Activated CD4-positive, CD25-positive, alpha-beta regulatory T cell treated with anti-CD3 and anti-CD28 coated beads, Interleukin-2, amount 50 U/mL, for 16 hours (primary cell): Measurements from ENCODE around the gene C4orf33.
"Not testable (repeated sequence)": the region's sequence is repeated elsewhere in the genome, so short reads cannot be mapped to it uniquely, and the experiment has no call there.

Experiments used
- DNase-seq: peaks from one replicate; pipeline ENCODE4 v3.0.0-alpha.2; 2020; ENCODE audit warnings: low read depth, low spot score

The C4orf33 gene, protein sequence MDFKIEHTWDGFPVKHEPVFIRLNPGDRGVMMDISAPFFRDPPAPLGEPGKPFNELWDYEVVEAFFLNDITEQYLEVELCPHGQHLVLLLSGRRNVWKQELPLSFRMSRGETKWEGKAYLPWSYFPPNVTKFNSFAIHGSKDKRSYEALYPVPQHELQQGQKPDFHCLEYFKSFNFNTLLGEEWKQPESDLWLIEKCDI

DNA sequence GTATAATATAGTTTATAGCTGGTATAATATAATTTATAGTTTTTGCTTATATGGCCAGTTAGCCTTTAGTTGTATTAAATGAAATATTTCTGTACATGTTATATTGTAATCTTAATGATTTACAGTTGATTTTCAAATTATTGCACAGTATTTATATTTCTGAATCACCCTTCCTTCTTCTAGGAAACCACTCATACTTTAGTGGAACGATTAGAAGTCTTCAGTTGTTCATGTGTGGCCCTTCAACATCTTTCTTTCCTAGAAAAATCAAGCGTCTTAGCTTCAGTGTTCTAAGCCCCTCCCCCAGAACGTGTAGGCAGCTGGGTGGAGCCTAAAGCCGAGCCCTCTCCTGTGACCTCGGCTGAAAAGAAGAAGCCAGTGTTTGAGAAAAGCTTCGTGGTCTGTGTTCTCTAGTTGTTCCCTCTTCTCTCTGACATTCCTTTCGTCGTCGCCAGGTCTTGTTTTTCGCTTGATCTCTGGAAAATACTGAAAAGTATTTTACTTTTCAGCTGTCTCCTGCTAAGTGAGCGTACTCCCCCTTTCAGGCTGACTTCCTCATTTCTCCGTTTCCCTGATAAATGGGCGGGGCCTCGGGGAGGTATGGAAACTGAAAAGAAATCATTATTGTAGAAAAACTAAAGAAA, at the start of gene C4orf33:
C4orf33 (plus strand) TSS at position 342 of the 644 bp plus-strand sequence. CDS start 6,459 bp downstream, outside the sequence.
- peak; percentile 57 for DNase-seq

DNA sequence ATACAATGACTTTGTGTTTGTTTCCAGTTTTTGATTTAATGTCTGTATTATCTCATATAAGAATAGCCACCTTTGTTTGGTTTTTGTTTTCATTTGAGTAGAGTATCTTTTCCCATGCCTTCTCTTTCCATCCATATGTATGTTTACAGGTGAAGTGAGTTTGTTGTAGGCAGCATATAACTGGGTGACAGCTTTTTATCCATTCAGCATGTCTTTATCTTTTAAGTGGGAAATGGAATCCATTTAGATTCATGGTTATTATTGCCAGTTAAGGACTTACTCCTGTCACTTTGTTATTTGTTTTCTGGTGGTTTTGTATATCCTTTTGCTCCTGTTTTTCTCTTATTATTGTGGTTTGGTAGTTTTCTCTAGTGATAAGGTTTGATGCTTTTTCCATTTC, 36.9 kb upstream of the C4orf33 start:
- DNase-seq: no peak

DNA sequence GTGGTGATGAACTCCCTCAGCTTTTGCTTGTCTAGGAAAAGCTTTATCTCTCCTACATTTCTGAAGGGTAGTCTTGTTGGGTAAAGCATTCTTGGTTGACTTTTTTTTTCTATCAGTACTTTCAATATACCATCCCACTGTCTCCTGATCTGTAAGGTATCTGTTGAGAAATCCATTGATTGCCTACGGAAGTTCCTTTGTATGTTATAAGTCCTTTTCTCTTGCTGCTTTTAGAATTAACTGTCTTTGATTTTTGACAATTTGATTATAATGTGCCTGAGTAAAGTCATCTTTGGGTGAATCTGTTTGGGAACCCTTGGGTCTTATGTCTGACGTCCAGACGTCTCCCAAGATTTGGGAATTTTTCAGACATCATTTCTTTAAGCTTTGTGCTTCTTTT, 33.4 kb upstream of the C4orf33 start:
- DNase-seq: no peak

DNA sequence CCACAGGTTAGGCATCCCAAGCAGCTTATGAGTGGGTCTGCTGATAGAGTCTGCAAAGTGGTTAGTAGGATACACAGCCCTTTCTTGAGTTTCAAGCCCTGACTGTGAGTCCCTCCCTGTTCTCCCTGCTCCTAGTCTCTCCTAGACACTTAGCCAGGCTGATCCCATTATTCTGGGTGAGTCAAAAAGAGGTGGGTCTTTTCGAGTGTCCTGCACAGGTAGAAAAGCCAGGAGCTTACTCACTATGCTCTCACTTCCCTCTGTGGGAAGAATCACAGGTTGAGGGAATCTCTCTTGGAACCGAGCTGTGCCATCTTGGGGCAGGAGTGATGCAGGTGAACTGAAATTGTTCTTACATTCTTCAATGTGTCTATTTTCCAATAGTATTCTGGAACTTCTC, 32.3 kb upstream of the C4orf33 start:
- DNase-seq: no peak

DNA sequence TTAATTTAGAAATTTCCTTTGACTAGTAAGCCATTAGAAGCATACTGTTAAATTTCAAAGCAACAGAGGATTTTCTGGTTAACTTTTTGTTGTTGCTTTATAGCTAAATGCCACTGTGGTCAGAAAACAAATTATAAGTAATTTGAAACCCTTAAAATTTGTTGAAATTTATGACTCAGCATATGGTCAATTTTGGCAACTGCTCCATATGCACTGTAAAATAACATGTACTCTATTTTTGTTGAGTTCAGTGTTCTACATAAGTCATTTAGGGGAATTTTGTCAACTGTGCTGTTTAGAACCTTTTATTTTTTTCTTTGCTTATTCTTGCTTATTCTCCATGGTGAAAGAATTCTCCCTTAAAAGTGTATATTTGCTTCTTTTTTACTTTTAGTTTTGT, 31.2 kb upstream of the C4orf33 start:
- DNase-seq: no peak

DNA sequence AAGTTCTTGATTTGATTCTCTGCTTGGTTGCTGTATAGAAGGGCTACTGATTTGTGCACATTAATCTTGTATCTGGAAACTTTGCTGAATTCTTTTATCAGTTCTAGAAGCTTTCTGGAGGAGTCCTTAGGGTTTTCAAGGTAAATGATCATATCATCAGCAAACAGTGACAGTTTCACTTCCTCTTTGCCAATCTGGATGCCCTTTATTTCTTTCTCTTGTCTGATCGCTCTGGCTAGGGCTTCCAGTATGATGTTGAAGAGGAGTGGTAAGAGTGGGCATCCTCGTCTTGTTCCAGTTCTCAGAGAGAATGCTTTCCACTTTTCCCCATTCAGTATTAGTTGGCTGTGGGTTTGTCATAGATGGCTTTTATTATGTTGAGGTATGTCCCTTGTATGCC, 26.4 kb upstream of the C4orf33 start:
- not testable (repeated sequence) for DNase-seq

DNA sequence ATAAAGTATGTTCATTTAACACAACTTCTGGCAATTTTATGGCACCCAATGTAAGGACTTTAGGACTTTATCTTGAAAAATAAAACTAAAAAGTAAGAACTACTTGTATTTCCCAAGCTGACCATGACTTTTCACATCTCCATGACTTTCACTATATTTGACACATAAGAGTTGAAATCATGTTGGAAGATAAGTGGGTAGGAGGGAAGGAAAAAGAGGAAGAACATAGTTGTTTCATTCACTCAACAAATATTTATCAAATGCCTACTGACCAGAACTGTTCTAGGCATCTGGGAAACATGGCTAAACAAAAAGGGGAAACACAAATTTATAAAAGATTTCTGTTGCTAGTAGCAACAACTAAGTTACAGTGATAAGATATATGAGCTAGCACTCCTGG, 18.6 kb upstream of the C4orf33 start:
- DNase-seq: no peak

DNA sequence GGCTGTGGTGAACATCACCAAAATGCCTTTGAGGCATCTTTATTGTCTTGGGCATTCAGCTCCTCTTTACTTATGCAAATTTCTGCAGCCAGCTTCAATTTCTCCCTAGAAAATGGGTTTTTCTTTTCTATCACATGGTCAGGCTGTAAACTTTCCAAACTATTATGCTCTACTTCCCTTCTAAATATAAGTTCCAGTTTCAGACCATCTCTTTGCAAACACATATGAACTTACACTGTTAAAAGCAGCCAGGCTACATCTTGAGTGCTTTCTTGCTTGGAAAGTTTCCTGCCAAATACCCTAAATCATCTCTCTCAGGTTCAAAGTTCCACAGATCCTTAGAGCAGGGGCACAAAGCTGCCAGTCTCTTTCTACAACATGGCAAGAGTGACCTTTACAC, 15.8 kb upstream of the C4orf33 start:
- DNase-seq: no peak

DNA sequence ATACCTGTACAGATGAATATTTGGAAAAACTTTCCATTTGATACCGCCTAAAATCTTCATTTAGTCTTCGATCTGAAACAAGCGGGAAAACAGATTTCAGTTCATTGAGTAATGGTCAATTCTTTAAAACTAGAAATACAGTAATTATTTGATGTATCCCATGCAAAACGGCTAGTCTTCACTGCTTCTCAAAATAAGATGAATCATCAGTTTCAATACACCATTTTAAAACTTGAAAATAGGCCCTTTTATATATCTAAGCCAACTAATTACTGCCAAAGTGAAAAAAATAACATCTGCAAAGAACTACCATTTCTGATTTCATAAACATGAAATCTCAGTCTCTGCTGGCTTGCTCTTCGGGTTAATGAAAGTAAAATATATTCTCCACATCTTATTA, 13.7 kb upstream of the C4orf33 start:
- no peak for DNase-seq

DNA sequence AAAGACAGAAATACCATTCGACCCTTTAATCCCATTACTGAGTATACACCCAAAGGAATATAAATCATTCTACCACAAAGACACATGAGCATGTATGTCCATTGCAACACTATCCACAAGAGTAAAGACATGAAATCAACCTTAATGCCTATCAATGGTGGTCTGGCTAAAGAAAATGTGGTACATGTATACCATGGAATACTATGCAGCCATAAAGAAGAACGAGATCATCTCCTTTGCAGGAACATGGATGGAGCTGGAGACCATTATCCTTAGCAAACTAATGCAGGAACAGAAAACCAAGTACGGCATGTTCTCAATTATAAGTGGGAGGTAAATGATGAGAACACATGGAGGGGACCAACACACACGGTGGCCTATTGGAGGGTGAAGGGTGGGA, 10.5 kb upstream of the C4orf33 start:
- DNase-seq: no peak

DNA sequence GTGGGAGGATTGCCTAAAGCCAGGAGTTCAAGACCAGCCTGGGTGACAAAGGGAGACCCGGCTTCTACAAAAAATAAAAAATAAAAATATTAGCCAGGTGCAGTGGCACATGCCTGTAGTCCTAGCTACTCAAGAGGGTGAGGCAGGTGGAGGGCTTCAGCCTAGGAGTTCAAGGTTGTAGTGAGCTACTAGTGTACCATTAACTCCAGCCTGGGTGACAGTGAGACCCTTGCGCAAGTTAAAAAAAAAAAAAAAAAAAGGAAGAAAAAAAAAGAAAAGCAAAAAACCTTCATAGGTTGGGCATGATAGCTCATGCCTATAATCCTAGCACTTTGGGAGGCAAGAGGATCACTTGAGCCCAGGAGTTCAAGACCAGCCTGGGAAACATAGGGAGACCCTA, 8.4 kb upstream of the C4orf33 start:
- DNase-seq: no peak

DNA sequence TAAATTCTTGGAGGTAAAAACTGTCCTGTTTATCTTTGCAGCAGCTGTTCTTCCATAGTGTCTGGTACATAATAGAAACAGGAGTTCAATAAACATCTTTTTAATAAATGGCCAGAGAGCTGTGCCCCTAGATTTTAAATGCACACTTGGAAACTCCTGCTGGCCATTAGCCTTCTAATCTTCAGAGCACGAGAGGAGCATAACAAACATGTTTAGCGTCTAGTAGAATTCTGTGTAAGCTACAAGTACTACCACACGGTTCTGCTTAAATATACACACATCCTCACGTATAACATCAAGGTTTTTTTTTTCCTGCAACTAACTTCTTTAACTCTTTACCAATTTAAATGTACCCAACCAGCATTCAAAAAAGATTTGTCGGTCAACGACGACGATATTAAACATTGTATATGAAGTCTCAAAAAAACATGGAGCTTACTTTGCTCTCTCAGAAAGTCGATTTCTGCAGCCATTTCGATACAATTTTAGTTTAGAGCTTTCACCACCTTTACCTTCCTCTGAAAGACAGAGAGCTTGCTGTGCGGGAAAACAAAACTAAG, 3.2 kb upstream of the C4orf33 start:
- no peak for DNase-seq

DNA sequence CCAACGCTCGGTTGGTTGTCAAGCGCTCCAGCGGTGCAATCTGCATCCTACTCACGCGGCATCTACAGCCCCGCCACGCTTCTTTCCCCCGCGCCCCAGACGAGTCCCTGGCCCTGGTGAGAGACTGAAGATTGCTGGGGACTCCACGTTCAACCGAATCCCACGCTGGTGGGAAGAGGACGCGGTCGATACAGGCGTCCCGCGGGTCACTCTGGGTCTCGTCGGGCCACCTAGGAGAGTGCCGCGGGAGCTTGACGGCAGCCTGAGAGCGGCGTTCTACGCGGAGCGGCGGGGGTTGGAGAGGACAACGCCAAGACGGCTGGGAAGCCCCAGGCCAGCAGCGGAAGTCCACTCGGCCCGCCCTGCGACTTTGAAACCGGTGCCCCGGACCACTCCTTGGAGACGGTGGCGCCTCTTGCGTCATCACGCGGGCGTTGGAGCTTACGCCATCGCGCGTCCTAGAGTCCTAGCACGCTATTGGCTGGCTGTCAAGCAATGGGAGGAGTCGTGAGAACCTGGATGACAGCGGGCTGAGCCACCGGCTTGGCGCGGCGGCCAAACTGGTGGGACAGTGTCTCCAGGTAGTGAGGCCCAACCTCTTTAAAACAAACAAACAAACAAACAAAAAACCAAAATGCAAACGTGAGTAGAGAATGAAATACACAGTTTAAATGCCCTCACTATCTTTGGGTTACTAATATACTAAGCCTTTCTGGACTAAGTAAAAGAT, 2.6 kb upstream of the C4orf33 start, which contains the start of gene SCLT1:
SCLT1 (minus strand) TSS at position 349 of the 730 bp plus-strand sequence. CDS start 436 bp downstream, outside the sequence.
- DNase-seq: peak; percentile 93

DNA sequence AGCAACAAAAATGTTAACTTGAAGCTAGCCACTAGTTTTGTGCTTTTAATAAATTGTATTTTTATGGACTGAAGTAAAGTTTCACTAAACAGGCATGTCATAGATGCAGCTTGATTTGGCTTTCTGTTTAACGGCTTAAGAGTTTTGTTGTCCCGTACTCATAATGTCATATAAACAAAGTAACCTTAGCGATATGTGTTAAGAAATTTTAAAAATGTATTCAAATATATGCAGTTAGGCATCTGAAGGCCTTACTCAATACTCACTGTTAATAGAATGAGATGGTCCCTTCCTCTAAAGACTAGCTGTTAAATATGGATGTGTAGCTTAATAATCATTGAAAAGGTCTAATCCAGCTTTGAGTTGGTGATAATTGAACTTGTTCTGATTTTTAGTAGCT, 1.6 kb upstream of the C4orf33 start:
- DNase-seq: no peak

DNA sequence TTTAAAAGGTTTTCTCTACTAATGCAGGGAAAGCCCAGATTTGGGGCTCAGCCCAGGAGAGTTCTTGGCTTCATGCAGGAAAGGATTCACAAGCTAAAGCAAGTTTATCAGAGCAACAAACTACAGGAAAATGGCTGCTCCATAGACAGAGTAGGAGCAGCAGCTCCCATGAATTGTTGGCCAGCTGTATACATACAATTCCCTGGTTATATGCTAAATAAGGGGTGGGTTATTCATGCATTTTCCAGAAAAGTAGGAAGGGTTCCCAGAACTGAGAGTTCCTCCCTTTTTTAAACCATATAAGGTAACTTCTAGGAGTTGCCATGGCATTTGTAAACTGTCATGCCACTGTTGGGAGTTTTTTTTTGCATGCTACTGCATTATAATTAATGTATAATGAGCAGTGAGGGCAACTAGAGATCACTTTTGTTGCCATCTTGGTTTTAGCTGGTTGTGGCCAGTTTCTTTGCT, 2.6 kb downstream of the C4orf33 start:
- no peak for DNase-seq

DNA sequence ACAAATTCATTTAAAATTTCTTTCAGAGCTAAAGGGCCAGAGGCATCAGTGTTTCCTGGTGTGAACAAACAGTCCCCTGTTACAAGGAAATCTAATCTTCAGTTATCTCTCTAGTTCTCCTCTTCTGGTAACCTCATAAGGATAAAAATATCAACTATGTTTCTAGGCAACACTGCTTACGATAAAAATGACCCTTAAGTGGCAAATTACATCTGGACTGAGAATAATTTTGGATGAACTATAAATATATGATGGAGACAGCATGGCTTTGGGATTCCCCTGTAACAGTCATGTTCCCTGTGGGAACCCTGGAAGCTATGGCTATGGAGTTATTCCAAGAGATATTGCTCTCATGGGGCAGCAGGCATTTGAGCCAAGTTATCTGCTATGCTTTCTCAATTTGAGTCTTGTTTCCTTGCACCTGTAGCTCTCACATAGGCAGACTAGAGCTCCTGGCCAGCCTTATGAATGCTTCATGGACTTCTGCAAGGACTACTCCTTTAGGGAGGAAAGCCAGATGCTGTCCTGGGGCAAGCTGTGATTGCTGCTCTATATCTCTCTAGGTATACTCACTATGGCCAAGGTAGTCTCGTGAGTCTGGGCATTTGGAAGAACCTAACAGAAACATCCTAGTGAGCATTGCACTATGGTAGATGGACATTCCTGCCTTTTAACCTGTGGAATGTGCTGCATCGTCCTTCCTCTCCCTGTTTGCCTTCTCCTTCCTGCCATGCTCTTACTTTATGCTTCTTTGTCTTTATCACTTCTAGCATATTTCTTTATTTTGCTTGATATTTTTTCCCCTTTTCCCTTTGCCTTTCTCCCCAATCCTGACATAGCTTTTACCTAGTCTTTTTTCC, 14.2 kb downstream of the C4orf33 start:
- no peak for DNase-seq

DNA sequence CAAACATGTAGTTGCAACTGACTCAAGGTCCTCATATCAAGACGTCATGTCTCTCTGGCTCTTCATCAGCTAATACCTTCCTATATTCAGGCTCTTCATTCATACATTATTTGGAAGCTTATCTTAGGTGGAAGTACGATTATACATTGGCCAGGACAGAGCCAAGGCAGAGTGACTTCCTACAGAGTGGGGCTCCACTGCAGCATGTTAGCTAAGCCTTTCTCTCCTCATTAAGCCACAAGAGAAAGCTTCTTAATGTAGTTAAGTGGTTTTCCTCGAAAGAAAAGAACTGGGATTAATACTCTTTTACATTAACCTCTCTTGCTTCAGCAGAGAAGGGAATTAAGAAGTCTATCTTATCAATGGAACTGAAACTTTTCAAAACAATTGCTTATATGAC, 15.0 kb downstream of the C4orf33 start:
- DNase-seq: no peak

DNA sequence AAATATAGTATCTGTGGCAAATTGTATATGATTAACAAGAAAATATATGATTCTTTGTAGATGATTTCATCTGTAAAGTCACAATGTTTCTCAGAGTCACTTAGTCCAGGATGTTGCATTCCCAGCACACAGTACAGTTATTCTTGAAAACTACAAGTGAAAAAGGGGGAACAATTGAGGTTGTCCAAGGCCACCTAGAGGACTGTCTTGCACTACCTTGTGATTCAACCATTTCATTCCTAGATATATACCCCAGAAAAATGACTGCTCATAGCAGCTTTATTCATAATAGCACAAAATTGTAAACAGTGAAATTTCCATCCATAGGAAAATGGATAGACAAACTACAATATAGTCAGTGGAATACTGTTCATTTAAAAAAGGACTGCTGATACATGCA, 16.0 kb downstream of the C4orf33 start:
- DNase-seq: no peak

DNA sequence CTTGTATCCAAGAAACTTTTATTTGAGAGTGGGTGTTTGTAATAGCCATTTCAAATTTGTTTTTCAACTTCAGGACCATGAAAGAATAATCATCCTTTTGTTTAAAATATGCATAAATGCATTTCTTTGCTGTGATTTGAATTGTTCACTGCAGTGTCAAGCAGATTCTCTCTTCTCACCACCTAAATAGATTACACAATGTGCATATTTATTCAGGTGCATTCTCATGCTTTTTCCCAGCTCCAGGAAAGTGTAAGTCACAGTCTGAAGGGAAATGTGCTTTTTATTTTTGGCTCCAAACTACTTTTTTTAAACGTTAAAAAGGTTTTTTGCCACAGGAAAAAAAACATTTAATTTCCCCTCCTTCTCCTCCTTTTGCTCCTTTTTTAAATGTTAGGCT, 17.5 kb downstream of the C4orf33 start:
- DNase-seq: no peak

DNA sequence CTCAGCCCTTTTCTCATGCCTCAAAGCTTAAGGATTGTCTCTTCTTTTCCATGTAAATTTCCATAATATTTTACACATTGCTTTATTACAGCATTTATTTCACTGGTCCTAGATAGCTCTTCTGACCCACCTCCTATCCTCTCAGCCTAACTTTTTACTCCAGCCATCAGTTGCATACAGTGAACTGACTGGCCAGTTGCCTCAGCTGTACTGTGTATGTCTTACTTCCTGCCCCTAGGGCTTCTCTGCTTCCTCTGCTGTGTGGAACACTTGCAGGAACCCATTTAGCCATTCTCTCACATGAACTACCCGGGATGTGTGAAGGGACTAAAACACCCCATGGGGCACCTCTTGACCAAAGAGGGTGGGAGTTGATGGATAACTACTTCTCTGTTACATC, 18.0 kb downstream of the C4orf33 start:
- no peak for DNase-seq

DNA sequence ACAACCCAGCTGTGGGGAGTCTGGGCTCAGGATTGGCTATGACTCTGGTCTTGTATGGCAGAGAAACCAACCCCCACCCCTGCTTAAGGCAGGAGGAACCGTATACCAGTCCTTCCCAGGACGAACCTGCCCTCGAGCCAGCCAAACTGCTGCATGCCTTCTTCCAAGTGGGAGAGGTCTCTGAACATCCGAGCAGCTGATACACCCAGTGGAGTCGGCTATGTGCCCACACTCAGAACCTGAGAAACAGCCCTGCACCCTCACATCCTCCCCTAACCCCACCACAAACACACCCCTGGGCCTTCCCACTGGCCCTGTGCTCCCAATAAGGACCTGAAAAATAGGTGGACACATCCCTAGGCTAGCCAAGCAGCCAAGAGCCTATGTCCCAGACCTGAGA, 21.8 kb downstream of the C4orf33 start:
- DNase-seq: no peak

DNA sequence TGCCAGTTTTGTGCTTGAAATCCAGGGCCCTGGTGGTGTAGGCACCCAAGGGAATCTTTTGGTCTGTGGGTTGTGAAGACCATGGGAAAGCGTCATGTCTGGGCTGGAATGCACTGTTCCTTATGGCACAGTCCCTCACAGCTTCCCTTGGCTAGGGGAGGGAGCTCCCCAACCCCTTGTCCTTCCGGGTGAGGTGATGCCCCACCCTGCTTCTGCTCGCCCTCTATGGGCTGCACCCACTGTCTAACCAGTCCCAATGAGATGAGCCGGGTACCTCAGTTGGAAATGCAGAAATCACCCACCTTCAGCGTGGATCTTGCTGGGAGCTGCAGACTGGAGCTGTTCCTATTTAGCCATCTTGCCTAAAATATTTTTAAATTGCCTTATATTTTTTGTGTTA, 30.7 kb downstream of the C4orf33 start:
- not testable (repeated sequence) for DNase-seq
